AG04450 (cell line): ENCODE data around the gene ARFGAP1. TPM values are rescaled to one million over a fixed set of nuclear protein-coding genes. Genes with fewer than 3 reads are reported as not detected.

Experiments
- CTCF ChIA-PET: fragments of 300-600, 350-600 bp; formaldehyde crosslinking; extraction: SDS; loops from one replicate; lab custom pipeline; 2022; ENCODE audit warnings: antibody characterized with exemption, inconsistent platforms; lab: Charles Lee
- POLR2A ChIA-PET: fragments of 350-600 bp; formaldehyde crosslinking; extraction: SDS; loops from one replicate; lab custom pipeline; 2021; ENCODE audit warnings: antibody characterized with exemption, inconsistent platforms; lab: Yijun Ruan, JAX
- DNase-seq: peaks from one replicate; pipeline ENCODE4 v3.0.0-alpha.2; 2011; ENCODE audit warnings: low read depth, low spot score
- H3K27ac ChIP-seq: one replicate; pipeline ENCODE4 v1.5.1; 2012; ENCODE audit warnings: low read depth, low read length, control low read depth
- H3K27me3 ChIP-seq: one replicate; pipeline ENCODE4 v1.6.0; 2012; ENCODE audit warnings: low read length; ENCODE audit not compliant: control insufficient read depth, insufficient read depth
- H3K4me3 ChIP-seq: 2 replicates; pipeline ENCODE4 v1.5.1; 2011; ENCODE audit warnings: mild to moderate bottlenecking, low read depth, low read length, control low read depth
- H3K9me3 ChIP-seq: 2 replicates; pipeline ENCODE4 v1.5.1; 2012; ENCODE audit warnings: low read length; ENCODE audit not compliant: control insufficient read depth, insufficient read depth
- polyA plus RNA-seq: library from polyadenylated mRNA; depleted of rRNA; stranded (reverse); fragments of >200 nt; gene quantifications from 2 replicates; pipeline ENCODE4 v1.2.3, GENCODE V29; 2011
- TF ChIP-seq, protein P1 (sequence below): IDR thresholded peaks from 2 replicates; pipeline ENCODE4 v1.5.1; 2011; ENCODE audit warnings: low read depth, low read length, control low read depth, inconsistent platforms

ARFGAP1 gene
- polyA plus RNA-seq, 1 experiment = 52.6 TPM

DNA sequence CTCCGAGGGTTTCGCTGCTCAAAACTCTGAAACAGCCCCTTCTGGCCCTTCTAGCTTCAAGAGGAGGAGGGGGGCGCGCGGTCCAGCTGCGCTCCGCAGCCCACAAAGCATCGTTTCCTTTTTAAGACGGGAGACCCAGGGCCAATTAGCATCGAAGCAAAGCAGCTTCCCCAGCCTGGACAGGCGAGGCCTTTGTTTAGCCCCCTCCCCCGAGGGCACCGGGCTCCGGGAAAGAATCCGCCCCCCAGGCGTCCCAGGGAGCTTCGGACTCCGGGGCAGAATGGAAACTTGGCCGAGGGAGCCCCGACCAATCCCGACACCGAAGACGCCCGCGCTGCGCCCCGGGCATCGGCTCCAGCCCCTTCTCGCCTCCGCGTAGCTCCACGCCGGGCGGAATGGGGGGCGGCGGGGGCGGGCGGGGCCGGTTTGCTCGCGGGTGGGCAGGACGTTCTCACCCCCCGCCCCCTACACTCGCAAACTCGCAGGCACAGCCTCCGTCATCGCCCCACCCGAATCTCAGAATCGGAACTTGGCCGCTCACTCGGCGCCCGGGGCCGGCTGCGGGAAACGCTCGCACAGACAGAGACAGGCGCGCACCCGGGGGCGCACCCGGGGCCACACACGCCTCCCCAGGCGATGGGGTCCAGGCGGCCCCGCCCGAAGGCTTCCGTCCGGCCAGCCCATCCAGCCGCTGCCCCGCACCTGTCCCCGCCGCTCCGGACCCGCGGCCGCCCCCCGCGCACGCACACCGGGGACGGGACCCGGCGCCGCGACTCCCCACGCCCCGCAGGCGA lies 19.0 kb upstream of the ARFGAP1 start:
- TF ChIP-seq, protein P1, sequence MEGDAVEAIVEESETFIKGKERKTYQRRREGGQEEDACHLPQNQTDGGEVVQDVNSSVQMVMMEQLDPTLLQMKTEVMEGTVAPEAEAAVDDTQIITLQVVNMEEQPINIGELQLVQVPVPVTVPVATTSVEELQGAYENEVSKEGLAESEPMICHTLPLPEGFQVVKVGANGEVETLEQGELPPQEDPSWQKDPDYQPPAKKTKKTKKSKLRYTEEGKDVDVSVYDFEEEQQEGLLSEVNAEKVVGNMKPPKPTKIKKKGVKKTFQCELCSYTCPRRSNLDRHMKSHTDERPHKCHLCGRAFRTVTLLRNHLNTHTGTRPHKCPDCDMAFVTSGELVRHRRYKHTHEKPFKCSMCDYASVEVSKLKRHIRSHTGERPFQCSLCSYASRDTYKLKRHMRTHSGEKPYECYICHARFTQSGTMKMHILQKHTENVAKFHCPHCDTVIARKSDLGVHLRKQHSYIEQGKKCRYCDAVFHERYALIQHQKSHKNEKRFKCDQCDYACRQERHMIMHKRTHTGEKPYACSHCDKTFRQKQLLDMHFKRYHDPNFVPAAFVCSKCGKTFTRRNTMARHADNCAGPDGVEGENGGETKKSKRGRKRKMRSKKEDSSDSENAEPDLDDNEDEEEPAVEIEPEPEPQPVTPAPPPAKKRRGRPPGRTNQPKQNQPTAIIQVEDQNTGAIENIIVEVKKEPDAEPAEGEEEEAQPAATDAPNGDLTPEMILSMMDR = no peak
- Histone ChIP-seq H3K9me3 (peaks cover 3% of the 10 kb centered on the region; the same call in 1 of the 2 replicates), H3K4me3 (0 out of 2 replicates have a peak overlapping the region, but pooled peaks have one; percentile 10), H3K27ac (no peak overlapping the region), H3K27me3 (peaks cover 53% of the 10 kb centered on the region)
- ChIA-PET CTCF (interaction anchor here (0.6 to 1.4 kb wide), 4 partner anchors 21 to 30 kb away, joined by 3 to 12 read pairs (median 3); no protein-coding TSS in a partner anchor), POLR2A (interaction anchor here (0.9 kb wide), 1 partner anchor 27 kb away, joined by 3 read pairs; no protein-coding TSS in a partner anchor)
- DNase-seq = no peak

DNA sequence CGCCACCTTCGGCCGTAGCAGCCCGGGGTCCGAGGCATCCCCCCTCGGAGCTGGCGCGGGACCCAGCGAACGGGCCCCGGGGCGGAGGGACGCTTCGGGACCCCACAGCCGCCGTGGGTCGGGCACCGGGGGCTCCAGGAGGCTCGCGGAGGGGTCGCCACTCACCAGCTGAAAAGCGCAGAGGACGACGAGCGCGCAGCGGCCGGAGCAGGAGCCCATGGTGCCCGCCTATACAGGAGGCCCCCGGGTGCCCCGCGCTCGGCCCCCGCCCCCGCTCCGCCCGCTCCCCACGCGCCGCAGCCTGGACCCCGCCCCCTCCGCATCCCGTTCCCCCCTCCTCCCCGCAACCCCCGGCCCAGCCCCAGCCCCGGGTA lies 18.4 kb upstream of the ARFGAP1 start, which contains the start of gene NKAIN4:
Gene NKAIN4 (minus strand): TSS at position 232 of the 374 bp plus-strand sequence. CDS start 13 bp downstream, at position 219.
- TF ChIP-seq, protein P1 = no peak
- H3K27ac ChIP-seq = no peak within 1 kb of the TSS
- no peak for DNase-seq
- H3K4me3 ChIP-seq = 0 out of 2 replicates have a peak within 1 kb of the TSS, but pooled peaks have one; percentile 10
- peaks cover 6% of the 10 kb centered on the region; the same call in 1 of the 2 replicates for H3K9me3 ChIP-seq
- H3K27me3 ChIP-seq = peaks cover 58% of the 10 kb centered on the region
- ChIA-PET CTCF (interaction anchor here (0.6 to 1.6 kb wide), 2 partner anchors 26 to 30 kb away, joined by 3 to 7 read pairs; no protein-coding TSS in a partner anchor), POLR2A (no interaction called here)

DNA sequence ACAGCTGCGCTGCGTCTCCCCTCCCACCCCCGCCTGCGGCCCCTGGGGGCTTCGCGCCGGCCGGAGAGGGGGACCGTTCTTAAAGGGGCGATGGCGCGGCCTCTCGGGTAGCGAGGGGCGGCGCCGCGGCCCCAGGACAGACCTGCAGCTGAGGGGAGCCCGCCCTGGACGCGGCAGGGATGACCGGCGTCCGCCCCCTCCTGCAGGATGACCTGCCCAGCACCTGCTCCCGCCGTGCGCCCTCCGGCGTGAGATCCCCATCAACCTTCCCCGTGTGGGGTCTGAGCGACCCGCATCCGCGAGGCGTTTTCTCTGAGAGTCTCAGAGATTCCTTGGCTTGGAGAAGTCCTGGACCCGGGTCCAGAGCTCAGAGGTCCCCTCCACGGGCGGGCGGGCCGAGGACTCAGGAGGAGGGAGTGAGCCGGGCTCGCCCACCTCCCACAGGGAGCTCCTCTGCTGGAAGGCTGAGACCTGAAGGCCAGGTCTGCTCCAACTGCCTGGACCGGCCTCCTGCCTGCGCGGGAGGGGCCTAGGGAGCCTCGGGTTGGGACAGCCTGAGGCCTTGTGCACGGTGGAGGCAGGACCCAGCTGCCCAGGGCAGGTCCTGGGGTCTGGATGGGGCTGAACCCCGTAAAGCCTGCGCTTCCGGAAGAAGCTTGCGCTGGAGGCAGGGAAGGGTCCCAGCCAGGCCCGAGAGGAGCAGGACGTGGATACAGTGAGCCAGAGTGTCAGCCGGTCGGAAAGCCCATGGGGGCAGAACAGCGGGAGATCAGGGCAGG lies 17.8 kb upstream of the ARFGAP1 start:
- Histone ChIP-seq H3K27me3 (peaks cover 61% of the 10 kb centered on the region), H3K27ac (no peak overlapping the region), H3K4me3 (no peak overlapping the region), H3K9me3 (peaks cover 10% of the 10 kb centered on the region; the same call in 1 of the 2 replicates)
- POLR2A ChIA-PET = no interaction called here
- TF ChIP-seq, protein P1 = no peak
- no peak for DNase-seq
- CTCF ChIA-PET = interaction anchor here (1.6 kb wide), 1 partner anchor 31 kb away, joined by 7 read pairs; no protein-coding TSS in a partner anchor

DNA sequence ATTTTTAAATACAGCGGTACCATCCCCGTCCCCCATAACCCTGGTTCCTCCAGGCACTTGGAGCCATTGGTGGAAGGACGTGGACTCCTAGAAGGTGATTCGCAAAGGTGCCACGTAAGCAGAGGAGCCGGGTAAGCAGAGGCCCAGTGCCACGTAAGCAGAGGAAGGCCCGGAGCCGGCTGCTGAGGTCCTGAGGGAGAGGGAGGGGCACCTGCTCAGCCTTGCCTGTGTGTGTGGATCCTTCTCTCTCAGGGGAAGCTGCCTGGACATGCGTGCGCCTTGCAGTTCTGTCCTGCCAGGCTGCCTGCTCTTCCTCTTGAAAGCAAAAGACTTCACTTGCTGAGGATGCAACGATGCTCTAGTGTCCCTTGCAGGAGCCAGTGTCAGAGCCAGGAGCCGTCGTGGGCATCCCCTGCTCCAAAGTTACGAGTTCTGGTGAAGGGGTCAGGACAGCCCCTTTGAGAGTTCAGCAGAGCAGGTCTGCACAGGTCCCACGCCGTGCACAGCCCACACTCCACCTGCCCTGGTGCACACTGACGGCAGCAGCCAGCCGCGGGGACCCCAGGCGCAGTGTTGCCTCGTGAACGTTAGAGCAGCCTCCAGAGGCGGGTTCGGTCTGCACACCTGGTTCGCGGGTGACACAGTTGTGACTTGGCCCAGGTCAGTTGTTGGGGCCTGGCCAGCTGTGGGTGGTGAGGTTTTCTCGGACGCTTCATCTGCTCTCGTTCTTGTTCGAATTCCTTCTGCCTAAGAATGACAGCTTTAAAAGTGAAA lies 16.5 kb upstream of the ARFGAP1 start:
- Histone ChIP-seq H3K27ac (no peak overlapping the region), H3K4me3 (no peak overlapping the region), H3K27me3 (peaks cover 75% of the 10 kb centered on the region), H3K9me3 (peaks cover 10% of the 10 kb centered on the region; the same call in 1 of the 2 replicates)
- CTCF ChIA-PET = interaction anchor here (1.6 kb wide), 1 partner anchor 32 kb away, joined by 7 read pairs; no protein-coding TSS in a partner anchor
- POLR2A ChIA-PET = no interaction called here
- no peak for DNase-seq
- TF ChIP-seq, protein P1 = no peak
